Esophagus squamous epithelium (tissue), 4 donors: Measurements from ENCODE around the gene PCSK5.

ENCODE experiments used
- CTCF ChIP-seq, 6 experiments: fragments of 450-650 bp in 4 of 6; fragments of 200-600 bp in 2 of 6; sonication (generic) in 2 of 6; IDR thresholded peaks; one replicate each; pipeline ENCODE4 v1.5.1; 2016 to 2019; ENCODE audit warnings: antibody characterized with exemption in 6 of 6, mild to moderate bottlenecking in 4 of 6, moderate library complexity in 4 of 6
- POLR2A ChIP-seq, 4 donors: fragments of 450-650 bp; IDR thresholded peaks; one replicate each; pipeline ENCODE4 v1.6.1; 2017; ENCODE audit warnings: antibody characterized with exemption in 4 of 4, mild to moderate bottlenecking in 4 of 4, moderate library complexity in 3 of 4

GRCh38 chr9:76314321-76314720 lies 423.8 kb downstream of the PCSK5 start:
- TF ChIP-seq CTCF (IDR thresholded peaks at IDR 0.05) = no peak
- TF ChIP-seq POLR2A (IDR thresholded peaks at IDR 0.05) = no peak
